ENCODE measurements around the gene AMN.
"Not testable (repeated sequence)": the region's sequence is repeated elsewhere in the genome, so short reads cannot be mapped to it uniquely, and the experiment has no call there.

AMN gene

GRCh38 chr14:102922490-102923200, at the start of gene AMN:
Gene AMN (plus strand): TSS chr14:102922663. CDS start chr14:102922689, 26 bp downstream.
- no peak for DNase-seq

- no peak for DNase-seq
These were observed 49.3 kb upstream of the AMN start for GRCh38 chr14:102873131-102873530.

- DNase-seq, result no peak
These were observed 48.9 kb upstream of the AMN start for GRCh38 chr14:102873546-102874061.

- no peak for DNase-seq
These were observed 46.8 kb upstream of the AMN start for GRCh38 chr14:102875652-102876051.

- not testable (repeated sequence) for DNase-seq
These were observed 45.0 kb upstream of the AMN start for GRCh38 chr14:102877511-102877910.

GRCh38 chr14:102878174-102878969, 44.1 kb upstream of the AMN start:
- DNase-seq, result no peak

- DNase-seq, result no peak
These were observed 43.4 kb upstream of the AMN start for GRCh38 chr14:102878970-102879460.

- no peak for DNase-seq
These were observed 40.1 kb upstream of the AMN start for GRCh38 chr14:102882226-102882906.

GRCh38 chr14:102883089-102883541, 39.3 kb upstream of the AMN start:
- no peak for DNase-seq

GRCh38 chr14:102883554-102883953, 38.9 kb upstream of the AMN start:
- DNase-seq, result no peak

- DNase-seq, result no peak
These were observed 36.6 kb upstream of the AMN start for GRCh38 chr14:102885737-102886447.

GRCh38 chr14:102888748-102889147, 33.7 kb upstream of the AMN start:
- no peak for DNase-seq

GRCh38 chr14:102889615-102890014, 32.8 kb upstream of the AMN start:
- no peak for DNase-seq

- DNase-seq, result no peak
These were observed 31.4 kb upstream of the AMN start for GRCh38 chr14:102891111-102891510.

GRCh38 chr14:102891556-102891955, 30.9 kb upstream of the AMN start:
- DNase-seq, result no peak

- DNase-seq, result no peak
These were observed 29.8 kb upstream of the AMN start for GRCh38 chr14:102892651-102893050.

GRCh38 chr14:102893452-102893851, 29.0 kb upstream of the AMN start:
- no peak for DNase-seq

- DNase-seq, result not testable (repeated sequence)
These were observed 25.7 kb upstream of the AMN start for GRCh38 chr14:102896735-102897134.

GRCh38 chr14:102897299-102898027, 25.0 kb upstream of the AMN start:
- DNase-seq, result no peak

- DNase-seq, result no peak
These were observed 24.2 kb upstream of the AMN start for GRCh38 chr14:102898298-102898697.

GRCh38 chr14:102898776-102899515, 23.5 kb upstream of the AMN start:
- peak in 1 of 2 donors; percentile 35 for DNase-seq

Measured in CD4-positive, alpha-beta T cell treated with Interleukin-1 beta for 1 hour (primary cell).